ENCODE data around the gene KRTAP3-2.

GRCh38 chr17:41018541-41018940 lies 18.8 kb upstream of the KRTAP3-2 start:
- TF ChIP-seq CTCF (IDR thresholded peaks at IDR 0.05 in 4 of 5, conservative IDR thresholded peaks at IDR 0.05 in 1 of 5) (no peak), POLR2A (IDR thresholded peaks at IDR 0.05) (no peak)
